Stimulated activated CD8-positive, alpha-beta memory T cell treated with anti-CD3 and anti-CD28 coated beads, Interleukin-4, amount 100 ng/mL, for 24 hours (primary cell): Measurements from ENCODE around the gene DDX24.

Source experiments
- DNase-seq: peaks from one replicate; pipeline ENCODE4 v3.0.0-alpha.2; 2020; ENCODE audit warnings: low read depth

Gene DDX24

GRCh38 chr14:94031161-94031882, 49.7 kb downstream of the DDX24 start:
- DNase-seq = no peak

- no peak for DNase-seq
Observed at GRCh38 chr14:94030571-94030970, 50.4 kb downstream of the DDX24 start.

DNA sequence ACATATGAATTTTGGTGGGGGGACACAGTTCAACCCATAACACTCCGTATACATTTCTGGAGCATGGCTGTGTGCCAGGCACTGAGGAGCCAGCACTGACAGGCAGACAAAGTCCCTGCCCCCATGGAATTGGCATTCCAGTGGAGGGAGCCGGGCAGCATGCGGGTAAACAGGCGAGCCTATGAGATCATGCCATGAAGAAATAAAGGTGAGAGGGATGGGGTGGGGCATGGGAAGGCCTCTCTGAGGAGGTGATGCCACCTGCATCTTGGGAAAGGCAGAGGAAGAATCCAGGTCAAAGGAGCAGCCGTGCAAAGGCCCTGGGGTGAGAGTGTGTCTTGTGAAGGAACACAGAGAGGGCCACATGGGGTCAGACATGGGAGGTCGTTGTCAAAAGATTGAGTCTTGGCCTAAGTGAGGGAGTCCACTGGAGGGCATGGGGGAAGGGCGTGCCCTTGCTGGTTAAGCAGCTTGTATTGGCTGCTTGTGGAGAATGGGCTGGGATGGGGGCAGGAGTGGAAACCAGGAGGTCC, 51.3 kb downstream of the DDX24 start:
- no peak for DNase-seq

DNA sequence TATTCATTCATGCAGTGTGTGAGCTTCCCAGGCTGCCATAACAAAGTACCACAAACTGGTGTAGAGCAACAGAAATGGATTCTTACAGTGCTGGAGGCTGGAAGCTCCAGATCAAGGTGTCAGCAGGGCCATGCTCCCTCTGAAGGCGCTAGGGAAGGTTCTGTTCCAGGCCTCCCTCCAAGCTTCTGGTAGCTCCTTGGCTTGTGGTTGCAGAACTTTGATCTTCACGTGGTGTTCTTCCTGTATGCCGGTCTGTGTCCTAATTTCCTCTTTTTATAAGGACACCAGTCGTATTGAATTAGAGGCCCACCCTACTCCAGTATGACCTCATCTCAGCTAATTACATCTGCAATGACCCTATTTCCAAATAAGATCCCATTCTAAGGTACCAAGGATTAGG, 51.7 kb downstream of the DDX24 start:
- DNase-seq = no peak

GRCh38 chr14:94028450-94028826, 52.6 kb downstream of the DDX24 start:
- DNase-seq = no peak

GRCh38 chr14:94027566-94028449, 53.2 kb downstream of the DDX24 start:
- no peak for DNase-seq

DNA sequence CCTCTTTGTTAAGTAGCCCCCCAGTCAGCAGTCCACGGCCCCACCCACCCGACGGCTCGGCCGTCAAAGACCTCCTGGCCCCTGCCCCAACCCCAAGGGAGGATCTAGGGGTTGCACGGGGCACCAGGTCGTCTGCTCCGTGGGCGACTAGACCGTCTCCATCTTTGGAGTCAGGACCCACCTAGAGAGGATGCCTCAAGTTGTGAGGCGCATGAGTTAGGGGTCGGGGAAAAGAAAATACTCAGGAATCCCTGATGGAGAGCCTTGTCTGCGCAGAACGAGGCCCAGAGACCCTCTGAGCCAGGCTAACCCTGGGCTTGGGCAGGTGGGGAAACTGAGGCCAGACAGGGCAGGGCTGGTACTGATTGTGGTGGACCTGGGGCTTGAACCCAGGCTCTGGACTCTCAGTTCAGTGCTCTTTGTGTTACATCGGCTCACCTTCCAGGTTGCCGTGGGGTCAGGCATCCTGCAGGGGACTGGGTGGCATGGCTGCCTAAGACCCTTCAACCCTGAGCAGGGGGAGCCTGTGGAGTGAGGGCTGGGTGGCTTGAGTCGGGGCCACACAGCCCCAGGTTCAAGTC, 54.0 kb downstream of the DDX24 start:
- no peak for DNase-seq

DNA sequence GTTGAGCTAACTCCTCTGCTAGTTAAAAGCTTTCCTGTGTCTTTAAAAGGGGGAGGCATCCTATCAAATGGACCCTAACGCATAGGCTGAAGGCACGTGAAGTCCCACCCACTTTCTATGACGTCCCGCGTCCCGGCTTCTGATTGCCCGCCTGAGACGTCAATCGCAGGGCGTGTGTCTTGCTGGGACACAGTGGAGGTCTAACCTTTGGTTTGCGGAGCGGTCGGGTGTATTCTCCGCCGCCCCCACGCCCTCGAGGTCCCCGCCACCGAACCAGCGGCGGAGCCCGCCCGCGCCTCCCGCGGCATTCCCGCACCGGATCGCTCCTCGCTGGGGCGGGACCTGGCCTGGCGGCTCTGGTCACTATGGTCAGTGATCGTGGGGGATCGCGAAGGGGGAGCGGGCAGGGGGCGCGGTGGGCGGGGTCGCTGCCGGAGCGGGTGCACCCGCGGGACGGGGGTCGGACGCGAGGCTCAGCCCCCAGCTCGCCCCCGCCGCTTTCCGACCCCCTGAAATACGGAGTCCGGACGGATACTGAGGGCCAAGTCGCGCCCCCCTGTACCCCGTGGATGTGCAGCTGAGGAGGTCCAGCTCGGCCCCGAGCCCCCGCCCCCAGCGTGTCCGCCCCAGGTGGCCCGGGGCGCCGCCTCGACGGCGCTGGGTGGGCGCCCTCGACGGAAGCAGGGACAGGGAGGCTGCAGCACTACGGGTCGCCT, 54.7 kb downstream of the DDX24 start, which contains the start of gene OTUB2:
TSS of gene OTUB2 (plus strand) at position 168 of the 716 bp plus-strand sequence. CDS start at position 366, 198 bp downstream.
- peak; percentile 94 for DNase-seq

DNA sequence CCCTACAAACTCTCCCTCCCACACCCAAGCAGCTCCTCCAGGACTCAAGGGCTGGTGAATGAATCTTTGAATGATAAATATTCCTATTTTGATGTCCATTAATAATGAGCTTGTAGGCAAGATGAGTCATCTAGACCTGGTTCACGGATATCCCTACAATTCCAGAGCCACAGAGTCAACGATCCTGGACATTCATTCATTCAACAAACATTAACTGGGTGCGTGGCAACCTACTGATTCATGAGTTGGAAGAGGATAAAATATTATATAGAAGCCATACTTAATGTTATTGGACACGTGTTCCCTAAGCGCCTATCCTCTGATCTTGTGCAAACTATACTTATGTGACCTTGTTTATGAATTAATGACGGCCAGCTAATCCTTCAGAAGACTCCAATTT, 55.3 kb downstream of the DDX24 start:
- DNase-seq = no peak

GRCh38 chr14:94024549-94024948, 56.5 kb downstream of the DDX24 start:
- no peak for DNase-seq

GRCh38 chr14:94022532-94023411, 58.2 kb downstream of the DDX24 start:
- DNase-seq = no peak

- no peak for DNase-seq
Observed at GRCh38 chr14:94021416-94022157, 59.4 kb downstream of the DDX24 start.

DNA sequence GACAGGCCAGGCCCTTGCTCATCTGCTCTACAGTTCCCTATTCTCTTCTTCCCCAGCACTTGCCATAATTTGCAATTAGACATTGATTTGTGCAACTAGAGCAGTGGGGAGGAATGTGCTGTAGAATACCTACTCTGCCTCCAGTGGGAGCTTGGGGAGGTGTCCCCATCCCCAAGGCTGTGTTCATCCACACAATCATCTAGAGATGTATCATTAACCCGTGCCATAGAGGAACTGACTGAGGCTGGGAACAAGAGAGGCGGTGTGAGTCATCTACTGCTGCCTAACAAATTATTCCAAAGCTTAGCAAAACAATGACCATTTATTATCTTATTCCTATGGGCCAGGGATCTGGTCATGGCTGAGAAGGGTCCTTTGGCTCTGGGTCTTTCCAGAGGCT, 60.0 kb downstream of the DDX24 start:
- DNase-seq = no peak

DNA sequence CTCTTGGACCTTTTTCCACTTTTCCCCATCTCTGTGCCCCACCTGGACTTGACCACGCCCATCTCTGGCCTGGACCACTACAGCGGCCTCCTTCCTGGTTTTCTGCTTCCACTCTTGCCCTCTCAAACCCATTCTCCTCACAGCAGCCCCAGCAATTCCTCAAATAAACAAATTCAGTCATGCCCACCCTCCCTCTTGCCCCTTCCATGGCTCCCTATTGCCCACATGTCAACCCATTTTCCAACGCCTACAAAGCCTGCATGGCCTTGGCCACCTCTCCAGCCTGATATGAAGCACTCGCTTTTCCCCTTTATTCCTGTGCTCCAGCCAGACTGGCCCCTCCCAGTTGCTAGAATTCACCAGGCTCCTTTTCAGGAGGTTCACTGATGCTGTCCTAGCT, 60.7 kb downstream of the DDX24 start:
- DNase-seq = no peak

- no peak for DNase-seq
Observed at GRCh38 chr14:94019329-94019728, 61.7 kb downstream of the DDX24 start.

- DNase-seq = no peak
Observed at GRCh38 chr14:94018308-94018707, 62.7 kb downstream of the DDX24 start.

DNA sequence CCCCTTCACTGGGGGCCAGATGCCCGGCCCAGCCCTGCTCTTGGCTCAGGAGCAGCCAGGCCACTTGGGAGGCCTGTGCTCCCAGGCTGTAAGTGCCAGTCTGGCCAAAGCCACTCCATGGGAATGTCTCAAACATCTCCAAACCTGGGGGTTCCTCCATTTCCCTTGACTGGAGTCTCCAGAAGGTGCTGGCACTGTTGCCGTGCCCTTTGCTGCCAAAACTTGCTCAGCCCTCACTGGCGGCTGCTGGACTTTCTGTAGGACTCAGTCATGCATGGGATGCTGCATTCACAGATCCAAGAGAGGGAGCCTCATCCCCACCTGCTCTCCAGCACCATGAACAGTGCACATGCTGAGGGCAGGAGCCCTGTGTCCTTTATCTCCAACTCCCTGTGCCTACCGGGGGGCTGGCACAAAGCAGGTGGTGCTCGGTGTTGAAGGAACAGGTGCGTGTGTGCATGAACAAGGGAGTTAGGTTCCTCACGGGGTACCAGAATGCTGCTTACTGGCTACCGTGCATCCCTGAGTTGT, 64.5 kb downstream of the DDX24 start:
- DNase-seq = no peak

DNA sequence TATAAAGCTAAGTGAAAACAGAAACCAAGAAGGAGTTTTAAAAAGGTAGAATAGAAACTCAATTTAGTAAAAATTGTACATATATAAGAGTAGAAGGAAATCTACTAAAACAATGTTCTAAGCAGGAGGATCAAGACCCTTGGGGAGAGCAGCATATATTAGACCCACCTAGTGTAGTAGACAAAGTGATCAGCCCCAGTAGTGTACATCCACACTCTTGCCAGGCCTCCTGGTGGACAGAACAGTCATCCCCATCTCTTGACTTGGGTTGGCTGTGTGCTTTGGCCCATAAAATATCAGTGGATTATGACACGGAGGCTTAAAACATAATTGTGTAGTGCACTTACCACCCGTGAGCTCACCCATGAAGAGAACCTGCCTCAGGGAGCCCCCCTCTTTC, 65.8 kb downstream of the DDX24 start:
- DNase-seq = no peak

- no peak for DNase-seq
Observed at GRCh38 chr14:94014382-94014781, 66.6 kb downstream of the DDX24 start.

- no peak for DNase-seq
Observed at GRCh38 chr14:94011795-94012194, 69.2 kb downstream of the DDX24 start.
